ENCODE measurements around the gene CHEK2.

Gene CHEK2

GRCh38 chr22:28650463-28650862, 91.2 kb downstream of the CHEK2 start:
- no peak overlapping the region for H3K4me3 ChIP-seq (ENCODE audit: low read depth, low read length)
- no peak for TF ChIP-seq CTCF (IDR thresholded peaks at IDR 0.05; ENCODE audit: borderline replicate concordance, insufficient read depth, low read depth, low read length)

- TF ChIP-seq CTCF (IDR thresholded peaks at IDR 0.05; ENCODE audit: borderline replicate concordance, insufficient read depth, low read depth, low read length): no peak
- H3K4me3 ChIP-seq (ENCODE audit: low read depth, low read length): no peak overlapping the region
Observed at GRCh38 chr22:28648792-28649191, 92.8 kb downstream of the CHEK2 start.

- H3K4me3 ChIP-seq (ENCODE audit: low read depth, low read length): no peak overlapping the region
- TF ChIP-seq CTCF (IDR thresholded peaks at IDR 0.05; ENCODE audit: borderline replicate concordance, insufficient read depth, low read depth, low read length): no peak
Observed at GRCh38 chr22:28647216-28647615, 94.4 kb downstream of the CHEK2 start.

GRCh38 chr22:28639321-28639720, 102.3 kb downstream of the CHEK2 start:
- TF ChIP-seq CTCF (IDR thresholded peaks at IDR 0.05; ENCODE audit: borderline replicate concordance, insufficient read depth, low read depth, low read length): no peak
- no peak overlapping the region for H3K4me3 ChIP-seq (ENCODE audit: low read depth, low read length)
